Natural killer cell (primary cell): ENCODE results near the gene C17orf58. TPM values are rescaled to one million over a fixed set of nuclear protein-coding genes. Genes with fewer than 3 reads are reported as not detected.
A peak's percentile ranks its signal among the peaks of the same experiment; 100 is the strongest.
"Not testable (repeated sequence)": the region's sequence is repeated elsewhere in the genome, so short reads cannot be mapped to it uniquely, and the experiment has no call there.

Experiments
- ATAC-seq, 3 donors: fragments of 150-1000 bp in 2 of 3; fragments of 200-7000 bp in 1 of 3; cut with Tn5 transposase; 1 replicate in 1 of 3; 2 replicates in 2 of 3; pipeline ENCODE4 v1.10.0; 2021; ENCODE audit warnings: mild to moderate bottlenecking in 2 of 3, moderate library complexity in 2 of 3
- DNase-seq, 2 donors: peaks; one replicate each; pipeline versions ENCODE4 v3.0.0 to v3.0.0-alpha.2; 2013 to 2021; ENCODE audit warnings: mixed read lengths in 1 of 2
- H3K27ac ChIP-seq: one replicate; pipeline ENCODE4 v1.5.1; 2013; ENCODE audit warnings: mild to moderate bottlenecking, low read length
- H3K27me3 ChIP-seq: one replicate; pipeline ENCODE4 v1.6.1; 2013; ENCODE audit warnings: low read length; ENCODE audit not compliant: control insufficient read depth, insufficient read depth
- H3K36me3 ChIP-seq: one replicate; pipeline ENCODE4 v1.6.1; 2013; ENCODE audit warnings: low read length; ENCODE audit not compliant: control insufficient read depth, insufficient read depth
- H3K4me1 ChIP-seq: one replicate; pipeline ENCODE4 v1.6.1; 2013; ENCODE audit warnings: low read length; ENCODE audit not compliant: control insufficient read depth, insufficient read depth
- H3K4me3 ChIP-seq: one replicate; pipeline ENCODE4 v1.5.1; 2013; ENCODE audit warnings: low read length
- H3K9me3 ChIP-seq: one replicate; pipeline ENCODE4 v1.6.1; 2013; ENCODE audit warnings: low read length; ENCODE audit not compliant: control insufficient read depth, insufficient read depth
- H3K27ac Mint-ChIP-seq, 2 donors: one replicate each; pipeline ENCODE4 v1.8.0; 2022; ENCODE audit warnings: mild to moderate bottlenecking in 2 of 2, mixed read lengths in 2 of 2, moderate library complexity in 1 of 2
- H3K27me3 Mint-ChIP-seq, 2 donors: one replicate each; pipeline ENCODE4 v1.8.0; 2022; ENCODE audit warnings: low read depth in 2 of 2, mixed read lengths in 2 of 2
- H3K36me3 Mint-ChIP-seq: one replicate; pipeline ENCODE4 v1.8.0; 2022; ENCODE audit warnings: mixed read lengths
- H3K4me1 Mint-ChIP-seq, 2 donors: one replicate each; pipeline ENCODE4 v1.8.0; 2022; ENCODE audit warnings: mixed read lengths in 2 of 2
- H3K4me3 Mint-ChIP-seq: one replicate; pipeline ENCODE4 v1.8.0; 2022; ENCODE audit warnings: mild to moderate bottlenecking, moderate library complexity, mixed read lengths
- H3K9me3 Mint-ChIP-seq, 2 donors: one replicate each; pipeline ENCODE4 v1.8.0; 2022; ENCODE audit warnings: mixed read lengths in 2 of 2
- CTCF ChIP-seq: fragments of 200-600 bp; IDR thresholded peaks from one replicate; pipeline ENCODE4 v1.8.0; 2022; ENCODE audit warnings: antibody characterized with exemption
- WGBS: methylation state at CpG from one replicate; pipeline ENCODE4 v1.1.7; 2013; ENCODE audit warnings: missing lambda C conversion rate; ENCODE audit not compliant: insufficient coverage; 5-methylcytosine and 5-hydroxymethylcytosine counted together
- intact Hi-C: fragments of 100-400 bp; cut with micrococcal nuclease; formaldehyde crosslinking; loops from one replicate; pipeline ENCODE4 v1.14.2; 2022
- total RNA-seq, 4 donors: library from RNA; stranded (reverse); fragments of 120-200 nt in 1 of 4; gene quantifications; one replicate each; pipeline versions ENCODE4 v1.2.3 to v1.2.4, GENCODE V29; 2013 to 2022

The C17orf58 gene
- total RNA-seq, 3 donors from 2014 or later (not counting 1 experiment from before 2014, with no cell fraction given) = 4.3 to 5.8 (median 4.6) TPM

GRCh38 chr17:68029512-68030215 lies 33.4 kb upstream of the C17orf58 start:
- Mint-ChIP-seq H3K4me3 (no peak overlapping the region), H3K27ac (no peak overlapping the region), H3K9me3 (no peaks in the 10 kb centered on the region), H3K27me3 (no peaks in the 10 kb centered on the region), H3K4me1 (no peaks in the 10 kb centered on the region), H3K36me3 (no peaks in the 10 kb centered on the region)
- intact Hi-C loops = no loop called here
- Histone ChIP-seq H3K27ac (no peak overlapping the region), H3K4me3 (no peak overlapping the region), H3K36me3 (no peaks in the 10 kb centered on the region), H3K27me3 (no peaks in the 10 kb centered on the region), H3K9me3 (no peaks in the 10 kb centered on the region), H3K4me1 (no peaks in the 10 kb centered on the region)
- 75% methylated on average over 8 of the region's 8 CpGs for WGBS
- ATAC-seq (no peak), DNase-seq (no peak)
- TF ChIP-seq CTCF = no peak

- H3K9me3 ChIP-seq, H3K4me3 Mint-ChIP-seq, H3K27ac Mint-ChIP-seq, H3K27me3 ChIP-seq, intact Hi-C loops, H3K27ac ChIP-seq, DNase-seq, H3K27me3 Mint-ChIP-seq, ATAC-seq, H3K36me3 ChIP-seq, H3K4me3 ChIP-seq, H3K36me3 Mint-ChIP-seq, H3K9me3 Mint-ChIP-seq: not testable (repeated sequence)
- 92% methylated on average over 15 of the region's 15 CpGs for WGBS
- peaks cover 17% of the 10 kb centered on the region for H3K4me1 ChIP-seq
- peaks cover 14% of the 10 kb centered on the region in 2 donors for H3K4me1 Mint-ChIP-seq
Measured at GRCh38 chr17:68022547-68022946, 26.3 kb upstream of the C17orf58 start.

GRCh38 chr17:68021963-68022362 lies 25.7 kb upstream of the C17orf58 start:
- no peaks in the 10 kb centered on the region for H3K27me3 ChIP-seq
- no peak overlapping the region for H3K4me3 ChIP-seq
- H3K27ac ChIP-seq = no peak overlapping the region
- WGBS = 95% methylated on average over 8 of the region's 8 CpGs
- peaks cover 14% of the 10 kb centered on the region in 2 donors for H3K4me1 Mint-ChIP-seq
- peaks cover 17% of the 10 kb centered on the region for H3K4me1 ChIP-seq
- H3K27me3 Mint-ChIP-seq = peaks cover 0 to 3% of the 10 kb centered on the region in 2 donors
- H3K9me3 Mint-ChIP-seq = no peaks in the 10 kb centered on the region
- no peak overlapping the region for H3K27ac Mint-ChIP-seq
- no peak for TF ChIP-seq CTCF
- H3K9me3 ChIP-seq = no peaks in the 10 kb centered on the region
- intact Hi-C loops = no loop called here
- H3K36me3 Mint-ChIP-seq = no peaks in the 10 kb centered on the region
- peak overlapping the region; percentile 55 for H3K4me3 Mint-ChIP-seq
- ATAC-seq (no peak), DNase-seq (no peak)
- no peaks in the 10 kb centered on the region for H3K36me3 ChIP-seq

- H3K4me3 Mint-ChIP-seq = peak overlapping the region; percentile 84
Measured at GRCh38 chr17:68020791-68021190, 24.5 kb upstream of the C17orf58 start.

More at GRCh38 chr17:68020791-68021190, 24.5 kb upstream of the C17orf58 start:
- not testable (repeated sequence) for H3K9me3 ChIP-seq, H3K9me3 Mint-ChIP-seq, H3K36me3 ChIP-seq, H3K27me3 ChIP-seq, H3K36me3 Mint-ChIP-seq, ATAC-seq, DNase-seq, H3K27me3 Mint-ChIP-seq
- H3K27ac ChIP-seq = peak overlapping the region; percentile 69
- peaks cover 14% of the 10 kb centered on the region in 2 donors for H3K4me1 Mint-ChIP-seq
- intact Hi-C loops = loop anchor here (1.0 kb wide), 1 partner anchor 15 kb away; the partner anchor contains the start of gene KPNA2
- WGBS = 87% methylated on average over 13 of the region's 13 CpGs
- H3K27ac Mint-ChIP-seq = peak overlapping the region; percentile 95 to 97
- peak overlapping the region; percentile 63 for H3K4me3 ChIP-seq
- H3K4me1 ChIP-seq = peaks cover 17% of the 10 kb centered on the region
